SH-SY5Y (cell line): ENCODE results near the gene SPATA22.

Source experiments
- GATA2 ChIP-seq: IDR thresholded peaks from 2 replicates; pipeline ENCODE4 v1.6.1; 2011; ENCODE audit warnings: mild to moderate bottlenecking, low read depth, low read length
- GATA3 ChIP-seq: IDR thresholded peaks from 2 replicates; pipeline ENCODE4 v1.6.1; 2011; ENCODE audit warnings: low read depth, mild to moderate bottlenecking, low read length, moderate library complexity

- no peak for TF ChIP-seq GATA3
- no peak for TF ChIP-seq GATA2
Measured at GRCh38 chr17:3510090-3510489, 38.5 kb upstream of the SPATA22 start.
